GM15510 (cell line): ENCODE results near the gene ADTRP.

Source experiments
- POLR2A ChIP-seq: IDR thresholded peaks from 3 replicates; pipeline ENCODE4 v1.6.1; 2011; ENCODE audit warnings: borderline replicate concordance; ENCODE audit not compliant: insufficient read length; ENCODE audit errors: extremely low read depth

The ADTRP gene

DNA sequence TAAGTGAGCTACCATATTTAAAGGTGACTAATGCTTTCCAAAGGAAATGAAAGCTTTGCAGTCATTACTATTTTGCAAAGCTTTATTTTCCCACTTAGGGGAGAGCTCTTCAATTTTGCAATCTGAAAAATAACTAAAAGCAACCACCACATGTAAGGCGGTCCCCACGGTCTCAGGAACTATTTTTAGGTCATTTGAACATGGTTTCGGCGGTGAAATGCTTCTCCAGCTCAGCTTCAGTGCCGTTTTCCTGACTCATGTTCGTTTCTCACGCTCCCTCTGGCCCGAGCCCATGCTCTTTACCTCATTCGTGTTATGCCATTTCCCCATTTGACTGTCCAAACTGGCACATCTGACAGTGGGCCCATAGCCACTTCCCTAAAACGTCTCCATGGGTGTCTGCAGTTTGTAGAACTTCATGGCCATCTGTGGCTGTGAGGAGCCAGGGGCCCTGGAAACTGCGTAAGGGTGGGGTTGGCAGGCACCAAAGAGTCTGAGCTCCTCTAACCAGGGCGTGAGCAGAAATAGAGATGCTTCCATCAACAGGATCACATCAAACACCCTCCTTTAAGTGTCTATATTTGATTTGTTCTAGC is 46.5 kb downstream of the ADTRP start:
- TF ChIP-seq POLR2A = no peak

DNA sequence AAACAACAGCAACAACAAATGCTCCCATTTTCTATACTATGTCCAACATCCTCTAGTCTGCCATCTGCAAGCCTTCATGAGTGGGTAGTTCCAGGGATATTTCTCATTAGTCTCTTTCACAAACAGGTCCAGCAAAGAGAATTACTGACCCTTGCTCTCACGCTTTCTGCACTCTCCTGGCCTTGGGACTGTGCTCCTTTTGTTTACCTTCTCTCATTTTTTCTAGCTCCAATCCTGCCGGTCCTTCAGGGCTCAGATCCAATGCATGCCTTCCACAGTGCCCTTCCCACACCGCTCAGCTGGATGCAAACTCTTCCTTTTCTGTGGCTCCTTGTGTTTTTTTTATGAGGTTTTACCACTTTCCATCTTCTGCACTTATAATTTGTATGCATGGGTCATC is 47.2 kb downstream of the ADTRP start:
- no peak for TF ChIP-seq POLR2A

DNA sequence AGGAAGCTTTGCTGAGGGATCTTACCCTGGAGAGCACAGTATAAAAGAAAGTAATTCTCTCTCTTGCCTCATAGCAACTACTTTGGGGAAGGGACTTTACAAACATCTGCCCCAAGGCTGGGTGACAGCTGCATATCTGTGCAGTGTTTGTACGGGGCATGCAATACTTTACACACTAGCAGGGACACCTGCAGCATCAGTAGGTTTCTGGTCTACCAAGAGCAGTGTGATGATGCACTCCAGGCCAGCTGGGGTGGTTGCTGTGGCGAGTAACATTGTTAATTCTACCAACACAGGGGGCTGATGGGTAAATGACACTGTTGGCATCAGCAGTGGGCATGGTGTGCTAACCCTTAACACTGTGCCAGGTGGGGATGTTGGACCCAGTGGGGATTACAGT is 48.0 kb downstream of the ADTRP start:
- TF ChIP-seq POLR2A = no peak

DNA sequence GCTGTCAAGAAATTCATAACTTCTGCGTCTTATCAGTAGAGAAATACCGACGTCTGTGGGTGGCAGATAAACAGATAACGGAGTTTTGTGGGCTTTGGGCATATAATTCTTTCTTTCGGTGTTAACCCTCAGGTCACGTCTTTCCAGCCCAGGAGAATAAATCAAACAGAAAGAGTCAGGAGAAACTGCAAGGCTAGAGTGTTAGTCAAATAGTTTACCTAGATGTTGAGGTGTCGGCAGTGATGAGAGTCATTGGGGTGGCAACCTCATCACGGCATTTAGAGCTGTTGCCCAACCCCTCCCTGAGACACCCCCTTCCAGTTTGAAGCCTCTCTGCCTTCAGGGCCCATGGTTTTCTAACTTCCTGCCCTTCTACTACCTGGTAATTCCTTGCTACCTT is 49.5 kb downstream of the ADTRP start:
- TF ChIP-seq POLR2A = no peak

DNA sequence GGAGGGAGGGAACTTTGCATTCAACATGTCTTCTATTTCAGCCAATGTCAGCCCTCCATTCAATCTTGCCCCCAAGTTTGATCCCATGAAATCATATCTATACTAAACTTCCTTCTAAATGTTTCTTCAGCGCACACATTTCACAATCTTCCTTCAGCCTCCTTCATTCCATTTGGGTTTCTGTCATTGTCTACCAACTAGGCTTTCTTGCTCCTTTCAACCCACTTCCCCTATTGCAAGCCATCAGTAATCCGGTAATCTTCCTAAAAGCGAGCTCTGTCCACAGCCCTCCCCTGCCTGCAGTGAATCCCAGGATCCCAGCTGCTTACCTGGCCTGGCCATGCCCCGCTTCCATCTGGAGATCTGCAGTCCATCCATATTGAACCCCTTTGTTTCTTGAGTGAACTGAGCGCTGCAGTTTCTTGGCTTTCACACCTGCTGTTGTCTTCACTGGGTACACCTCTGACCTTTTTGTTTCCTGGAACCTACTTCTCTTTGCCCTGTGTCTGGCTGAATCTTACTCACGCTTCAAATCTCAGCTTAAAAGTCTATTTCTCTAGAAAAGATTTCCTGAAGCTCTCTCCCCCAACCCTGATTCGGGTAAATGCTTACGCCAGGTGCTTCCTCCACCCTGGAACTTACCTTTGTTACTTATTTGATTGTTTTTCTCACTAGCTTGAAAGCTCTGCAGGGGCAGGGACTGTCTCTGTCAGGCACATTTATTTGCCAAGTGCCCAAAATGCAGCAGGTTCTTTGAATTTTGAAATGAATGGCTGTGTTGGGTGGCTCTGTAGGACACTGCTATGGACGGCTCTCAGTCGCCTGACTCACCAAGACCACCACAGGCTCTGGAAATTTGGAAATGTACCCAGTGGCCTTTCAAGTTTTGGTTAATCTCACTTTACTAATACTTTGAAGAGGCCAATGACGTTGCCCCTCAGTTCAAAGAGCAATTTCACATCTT is 50.3 kb downstream of the ADTRP start:
- no peak for TF ChIP-seq POLR2A

DNA sequence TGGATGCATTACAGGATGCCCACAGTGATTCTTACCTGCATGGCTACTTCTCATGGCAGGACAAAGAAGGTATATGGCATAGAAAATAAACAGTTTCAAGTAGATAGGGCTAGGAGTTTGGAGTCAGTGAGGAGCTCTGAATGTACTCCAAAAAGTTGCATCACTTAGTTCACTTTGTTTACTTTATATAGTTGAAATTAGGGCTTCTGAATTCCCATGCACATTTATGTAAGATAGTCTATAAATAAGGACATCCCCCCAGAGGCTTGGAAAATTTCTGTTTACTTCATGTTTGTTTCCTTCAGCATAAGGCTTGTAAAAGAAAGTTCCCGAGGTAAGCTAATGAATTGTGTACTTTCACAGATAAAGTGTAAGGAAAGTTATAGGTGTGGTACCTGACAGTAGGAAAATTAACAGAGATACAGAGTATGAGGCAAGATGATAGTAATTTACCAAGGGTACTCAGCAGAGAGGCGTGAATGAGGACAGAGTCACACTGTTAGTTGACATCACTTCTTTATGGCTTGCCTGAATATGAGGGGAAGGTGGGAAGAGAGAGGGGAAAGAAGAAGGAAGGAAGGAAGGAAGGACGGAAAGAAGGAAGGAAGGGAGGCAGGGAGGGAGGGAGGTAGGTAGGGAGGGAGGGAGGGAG is 51.1 kb downstream of the ADTRP start:
- no peak for TF ChIP-seq POLR2A

DNA sequence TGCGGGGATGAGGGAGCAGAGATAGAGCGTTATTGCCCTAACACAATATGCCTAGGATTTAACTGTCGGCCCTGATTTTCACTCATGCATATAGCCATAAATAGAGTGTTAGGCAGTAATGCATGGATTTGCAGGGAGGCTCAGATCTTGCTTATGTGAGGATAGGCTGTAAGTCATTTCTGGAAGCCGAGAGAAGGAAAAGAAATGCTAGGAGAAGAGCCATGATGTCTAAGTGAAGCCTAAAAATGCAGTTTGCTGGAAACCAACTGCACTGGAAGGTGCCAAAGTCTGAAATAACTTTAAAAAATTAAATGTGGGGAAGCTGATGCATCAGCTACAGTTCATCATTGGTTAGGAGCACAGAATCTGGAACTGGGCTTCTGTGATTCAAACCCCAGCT is 54.3 kb downstream of the ADTRP start:
- no peak for TF ChIP-seq POLR2A

DNA sequence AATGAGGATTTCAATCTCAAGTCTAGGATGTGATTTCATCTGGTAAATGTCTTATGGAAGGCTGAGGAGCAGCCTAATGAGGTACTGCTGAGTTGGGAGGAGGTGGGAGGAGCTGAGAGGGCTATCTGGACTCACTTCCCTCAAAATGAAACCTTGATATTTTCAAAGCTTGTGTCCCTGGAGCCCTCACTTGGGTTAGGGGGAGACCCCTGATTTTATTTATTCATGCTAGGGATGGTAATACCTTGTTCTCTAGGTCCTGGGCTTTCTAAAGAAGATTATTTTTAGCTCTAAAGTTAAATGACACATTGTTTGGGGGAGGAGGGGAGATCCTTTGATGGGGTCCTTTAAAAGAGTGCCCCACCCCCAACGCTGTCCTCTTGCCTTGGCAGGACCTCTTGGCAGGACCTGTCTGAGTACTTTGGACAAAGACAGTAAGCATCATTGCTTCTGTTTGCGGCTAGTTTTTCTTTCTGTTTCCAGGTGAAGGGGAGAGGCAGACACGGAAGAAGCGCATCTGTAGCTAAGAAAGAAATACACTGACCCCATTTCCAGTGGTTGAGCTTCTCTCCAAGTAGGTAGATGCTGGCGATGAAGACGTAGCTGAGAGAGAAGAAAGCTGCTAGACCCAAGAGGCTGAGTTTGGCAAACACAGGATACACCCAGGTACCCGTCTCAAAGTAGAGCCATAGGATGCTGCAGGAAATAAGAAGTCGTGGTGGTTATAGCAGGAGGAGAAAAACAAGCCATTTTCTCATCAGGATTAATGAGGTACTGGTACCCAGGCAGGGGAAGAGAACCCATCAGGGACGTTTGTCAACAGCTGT is 55.6 kb downstream of the ADTRP start:
- no peak for TF ChIP-seq POLR2A

DNA sequence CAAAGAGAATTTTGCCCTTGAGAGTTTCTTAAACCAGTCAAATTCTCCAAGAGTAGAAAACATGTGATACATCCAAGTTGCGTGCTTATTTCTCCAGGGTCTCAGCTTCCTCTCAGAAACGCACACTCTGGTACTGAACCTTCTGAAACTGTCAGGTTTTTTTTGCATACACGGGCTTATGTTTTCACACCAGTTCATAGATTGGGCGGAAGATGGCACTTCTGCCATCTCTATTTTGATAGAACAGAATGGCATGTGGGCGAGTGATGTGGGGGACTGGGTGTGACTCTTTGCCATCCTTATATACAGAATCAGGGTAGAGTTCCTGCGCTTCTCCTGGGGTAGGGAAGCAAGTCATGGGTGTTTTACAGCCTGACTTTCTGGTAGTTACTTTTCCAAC is 56.4 kb downstream of the ADTRP start:
- TF ChIP-seq POLR2A = no peak

DNA sequence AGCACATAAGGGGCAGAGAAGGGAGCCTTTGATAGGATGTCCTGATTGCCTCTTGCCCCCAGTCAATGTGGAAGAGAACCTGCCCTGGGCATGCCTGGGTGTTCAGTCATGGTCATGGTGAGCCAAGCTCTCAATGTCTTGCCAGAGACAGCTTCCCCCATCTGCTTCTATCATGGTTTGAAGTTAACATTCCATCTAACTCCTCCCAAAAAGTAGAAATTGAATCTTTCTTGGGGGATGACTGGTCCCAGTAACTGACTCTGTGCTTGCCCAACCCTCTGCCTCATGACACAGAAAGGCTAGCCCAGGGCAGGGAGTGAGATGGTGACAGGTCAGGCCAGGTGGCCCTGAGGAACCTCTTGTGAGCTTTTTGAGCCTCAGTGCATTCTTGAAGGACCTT is 60.1 kb downstream of the ADTRP start:
- TF ChIP-seq POLR2A = no peak

DNA sequence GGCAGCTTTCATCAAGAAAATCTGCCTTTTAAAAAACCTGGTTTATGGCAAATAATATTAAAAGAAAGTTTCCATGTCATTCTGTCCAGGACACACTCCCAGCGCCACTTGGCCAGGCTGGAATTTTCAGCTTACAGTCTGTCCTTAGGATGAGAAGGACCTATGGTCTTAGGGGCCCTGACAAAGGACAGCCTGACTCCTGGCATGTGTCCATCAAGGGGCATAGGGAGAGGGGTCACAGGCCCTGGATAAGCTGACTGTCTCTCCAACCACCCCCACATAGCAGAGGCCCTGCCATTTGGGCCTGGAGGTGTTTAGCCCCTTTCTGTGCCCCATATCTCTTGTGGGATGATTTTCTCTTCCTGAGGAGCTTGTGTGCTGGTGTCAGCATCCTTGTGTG is 60.6 kb downstream of the ADTRP start:
- no peak for TF ChIP-seq POLR2A

DNA sequence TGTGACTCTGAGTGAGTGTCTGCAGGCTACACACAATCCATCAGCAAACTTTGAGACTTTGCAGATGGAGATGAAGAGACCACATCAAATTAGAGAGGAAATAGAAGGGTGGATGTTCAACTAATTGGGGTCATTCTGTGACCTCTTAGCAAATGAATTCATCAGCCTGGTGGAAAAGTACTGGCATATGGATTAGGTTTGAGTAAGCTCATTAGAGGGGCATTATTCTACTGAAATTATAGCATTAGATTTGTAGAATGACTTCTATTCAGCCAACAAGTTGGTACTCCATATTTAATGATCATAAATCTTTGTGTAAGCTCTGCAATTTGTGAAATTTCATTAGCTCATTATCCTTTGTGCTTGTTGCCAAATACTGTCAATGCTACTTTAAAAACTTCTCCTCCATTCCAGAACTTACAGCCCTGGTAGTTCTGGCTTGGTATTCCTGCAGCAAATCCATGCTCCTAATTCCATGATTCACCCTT is 63.8 kb downstream of the ADTRP start:
- TF ChIP-seq POLR2A = no peak

DNA sequence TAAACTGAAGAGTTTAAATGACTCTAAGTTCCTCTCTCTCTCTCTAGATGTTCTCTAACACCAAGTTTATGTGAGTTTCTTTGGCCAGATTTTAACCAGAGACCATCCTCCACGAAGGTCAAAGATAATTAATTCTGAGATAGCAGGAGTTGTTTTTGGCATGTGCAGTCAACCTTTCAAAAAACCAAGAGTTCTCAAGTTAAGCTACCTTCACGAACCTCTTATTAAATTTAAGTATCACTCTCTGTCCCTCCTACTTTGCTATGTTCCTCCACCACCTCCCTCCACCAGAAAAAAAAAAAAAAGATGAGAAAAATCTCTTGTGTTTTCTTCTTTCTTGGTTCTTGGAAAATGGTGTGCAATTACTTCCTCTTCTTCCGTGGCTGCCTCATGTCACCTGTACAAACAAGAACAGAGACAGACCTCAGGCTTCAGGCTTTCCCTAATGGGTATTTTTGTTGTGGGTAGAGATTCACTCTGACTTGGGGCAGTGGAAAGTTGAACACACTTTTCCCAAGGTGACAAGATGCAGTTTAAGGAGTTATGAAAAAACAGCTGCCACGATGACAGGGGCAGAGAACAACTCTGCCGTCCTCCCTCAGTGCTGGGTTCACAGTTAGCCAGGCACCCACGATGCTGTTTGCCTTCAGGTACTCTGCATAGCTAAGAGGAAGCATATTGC is 64.3 kb downstream of the ADTRP start:
- TF ChIP-seq POLR2A = no peak

DNA sequence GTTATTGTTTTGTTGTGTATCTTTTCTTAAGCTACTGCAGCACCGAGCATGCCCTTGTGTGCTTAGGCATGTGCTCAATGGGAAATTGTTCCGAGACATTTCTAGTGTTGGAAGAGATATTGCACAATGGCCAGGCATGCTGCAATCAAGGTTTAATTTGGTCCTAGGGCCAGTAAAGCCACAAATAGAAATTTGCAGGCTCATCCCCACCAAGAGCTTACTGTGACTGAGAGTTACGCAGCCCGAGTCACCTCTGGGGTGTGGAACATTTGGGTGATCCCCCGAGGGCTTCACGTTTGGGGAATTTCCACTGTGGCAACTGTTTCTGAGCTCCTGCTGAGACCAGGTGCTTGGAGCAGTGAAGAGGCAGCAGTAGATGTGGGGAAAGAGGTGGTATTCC is 65.8 kb downstream of the ADTRP start:
- no peak for TF ChIP-seq POLR2A

DNA sequence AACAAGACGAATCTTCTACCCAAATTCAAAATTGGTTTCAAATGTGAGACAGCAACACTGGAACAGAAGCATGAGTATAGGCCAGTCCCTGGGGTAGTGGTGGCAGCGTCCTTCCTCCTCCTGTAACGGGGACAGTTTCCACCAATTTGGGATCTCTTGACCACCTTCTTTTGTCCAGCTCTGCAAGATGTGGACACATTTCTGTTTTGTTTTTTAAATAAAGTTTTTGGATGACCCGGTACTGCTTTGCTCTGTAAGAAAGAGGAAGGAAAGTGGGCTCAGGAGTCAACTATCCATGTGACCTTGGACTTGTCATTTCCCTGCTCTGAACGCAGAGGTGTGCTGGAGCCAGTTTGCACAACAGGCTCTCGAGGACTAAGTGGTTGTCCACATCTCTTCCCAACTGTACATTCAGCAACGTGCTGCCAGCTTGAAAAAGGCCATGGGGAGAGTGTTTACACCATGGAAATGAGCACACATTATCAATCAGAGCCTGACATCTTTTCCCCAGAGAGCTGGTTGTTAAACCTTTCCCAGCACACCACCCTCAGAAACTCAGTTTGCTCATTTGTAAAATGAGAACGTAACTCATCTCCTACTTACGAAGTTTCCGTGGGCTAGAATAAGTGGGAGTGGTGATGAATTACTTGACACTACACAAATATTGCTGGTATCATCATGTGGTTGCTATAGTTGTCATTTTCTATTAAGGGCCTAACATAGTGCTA is 66.5 kb downstream of the ADTRP start:
- no peak for TF ChIP-seq POLR2A
